Measurements from ENCODE around the gene NKAIN2.

- TF ChIP-seq CTCF (conservative IDR thresholded peaks at IDR 0.05 in 1 of 2, IDR thresholded peaks at IDR 0.05 in 1 of 2; ENCODE audit: extremely low read depth in 1 of 2, insufficient read depth in 1 of 2, low read depth in 1 of 2, low read length in 2 of 2) (no peak), EZH2 (IDR thresholded peaks at IDR 0.05; ENCODE audit: borderline replicate concordance, low read length) (no peak)
Measured at GRCh38 chr6:124682751-124683150, 879.1 kb downstream of the NKAIN2 start.

Measured in mammary epithelial cell (primary cell).